Adrenal gland (tissue), 12 donors: ENCODE measurements around the gene RHEX. TPM values are rescaled to one million over a fixed set of nuclear protein-coding genes. Genes with fewer than 3 reads are reported as not detected.

Source experiments
- DNase-seq, 7 donors: peaks; one replicate each; pipeline ENCODE4 v3.0.0-alpha.2; 2019 to 2020
- H3K27ac ChIP-seq, 5 donors: fragments of 200-600 bp; sonication (generic) in 4 of 5; 1 replicate in 3 of 5; 2 replicates in 2 of 5; pipeline versions ENCODE4 v1.5.1 to v1.8.0; 2016 to 2020; ENCODE audit warnings: mild to moderate bottlenecking in 1 of 5
- H3K27me3 ChIP-seq: fragments of 200-600 bp; 2 replicates; pipeline ENCODE4 v1.8.0; 2021
- H3K36me3 ChIP-seq, 2 donors: fragments of 200-600 bp; replicated peaks in 1 of 2; 1 replicate in 1 of 2; 2 replicates in 1 of 2; pipeline versions ENCODE4 v1.5.1 to v1.8.0; 2018 to 2022
- H3K4me1 ChIP-seq, 2 donors: fragments of 200-600 bp; replicated peaks in 1 of 2; 1 replicate in 1 of 2; 2 replicates in 1 of 2; pipeline versions ENCODE4 v1.5.1 to v1.8.0; 2018 to 2021
- H3K4me3 ChIP-seq, 4 donors: fragments of 200-600 bp; sonication (generic) in 3 of 4; one replicate each; pipeline ENCODE4 v1.5.1; 2016 to 2018
- H3K9me3 ChIP-seq, 3 donors: fragments of 200-600 bp; sonication (generic) in 1 of 3; replicated peaks in 1 of 3; 1 replicate in 2 of 3; 2 replicates in 1 of 3; pipeline versions ENCODE4 v1.5.1 to v1.8.0; 2016 to 2021
- POLR2A ChIP-seq, 2 donors: fragments of 450-650 bp; IDR thresholded peaks; one replicate each; pipeline ENCODE4 v1.6.1; 2017; ENCODE audit warnings: antibody characterized with exemption in 2 of 2, mild to moderate bottlenecking in 2 of 2, moderate library complexity in 1 of 2
- WGBS, 4 donors: extraction: QIAGEN DNeasy Blood & Tissue Kit in 2 of 4; methylation state at CpG; one replicate each; pipeline versions ENCODE4 v1.1.5 to v1.1.7; 2013 to 2017; 5-methylcytosine and 5-hydroxymethylcytosine counted together
- intact Hi-C, 2 donors: fragments of 100-400 bp; cut with DNase I; formaldehyde crosslinking; loops; one replicate each; pipeline versions ENCODE4 v1.14.1 to v1.15.0; 2022 to 2023
- polyA plus RNA-seq, 3 donors: library from polyadenylated mRNA; stranded (reverse); fragments of 200-250 nt in 2 of 3; fragments of 350-450 nt in 1 of 3; fragmentation: Illumina TruSeq in 1 of 3; extraction: RNeasy Lipid Tissue Mini Kit (QIAGEN cat#74804) in 1 of 3; gene quantifications; one replicate each; pipeline ENCODE4 v1.2.3, GENCODE V29; 2013 to 2014
- total RNA-seq, 9 donors: library from RNA; depleted of rRNA in 4 of 9; stranded (reverse); fragments of >200 nt in 4 of 9; fragments of 120-200 nt in 1 of 9; fragmentation: NEBNext Ultra II Directional in 1 of 9; extraction: Animal tissue kit (Norgen Biotek cat#: 25700) in 1 of 9; gene quantifications; one replicate each; pipeline versions ENCODE4 v1.1.0 to v1.2.4, GENCODE V29; 2013 to 2023
- TF ChIP-seq, protein P1 (sequence below), 6 experiments: fragments of 450-650 bp in 4 of 6; fragments of 200-600 bp in 2 of 6; sonication (generic) in 1 of 6; IDR thresholded peaks; 1 replicate in 5 of 6; 2 replicates in 1 of 6; pipeline versions ENCODE4 v1.5.1 to v1.8.0; 2016 to 2021; ENCODE audit warnings: antibody characterized with exemption in 6 of 6, mild to moderate bottlenecking in 2 of 6, moderate library complexity in 1 of 6
- donor health status: healthy with polysubstance abuse.
- donor health status: Bipolar disorder and iron deficiency.
- donor health status: DM: yes; HTN: yes; CAD: no.
- donor health status: DM: no; HTN: no; CAD: no.
- donor health status: DM: no; HTN: no; CAD: no.
- donor health status: DM: yes; HTN: yes; CAD: no.

The RHEX gene
- total and polyA plus RNA-seq, 12 donors: 0.13 to 0.33 (median 0.17) TPM; not detected in 9

DNA sequence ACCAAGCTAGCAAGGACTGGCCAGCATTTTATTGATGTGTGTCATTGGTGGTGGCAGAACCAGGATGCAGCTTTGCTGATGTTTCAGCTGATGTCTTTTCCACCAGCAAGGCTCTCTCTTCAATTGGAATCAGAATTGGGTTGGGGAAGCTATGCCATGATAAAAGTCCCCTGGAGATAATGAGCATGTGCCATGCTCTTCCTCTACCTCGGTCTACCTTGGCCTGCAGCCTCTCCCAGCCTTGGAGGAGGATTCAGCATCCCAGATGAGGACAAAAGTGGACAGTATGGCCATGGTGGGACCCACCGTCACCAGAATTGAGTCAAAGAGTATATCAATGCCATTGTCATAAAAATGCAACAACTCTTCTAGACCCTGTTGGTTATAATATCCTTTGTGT lies 55.7 kb downstream of the RHEX start:
- Histone ChIP-seq H3K4me3 (no peak overlapping the region), H3K4me1 (no peaks in the 10 kb centered on the region), H3K36me3 (no peaks in the 10 kb centered on the region), H3K27ac (no peak overlapping the region), H3K9me3 (no peaks in the 10 kb centered on the region), H3K27me3 (peaks cover 5% of the 10 kb centered on the region)
- 71 to 91% (median 81%) methylated on average over 2 of the region's 2 CpGs for WGBS, 4 donors
- intact Hi-C loops: loop anchor here (5.0 to 10.0 kb wide), 4 partner anchors 74 to 314 kb away; no protein-coding TSS in a partner anchor
- TF ChIP-seq, protein P1, sequence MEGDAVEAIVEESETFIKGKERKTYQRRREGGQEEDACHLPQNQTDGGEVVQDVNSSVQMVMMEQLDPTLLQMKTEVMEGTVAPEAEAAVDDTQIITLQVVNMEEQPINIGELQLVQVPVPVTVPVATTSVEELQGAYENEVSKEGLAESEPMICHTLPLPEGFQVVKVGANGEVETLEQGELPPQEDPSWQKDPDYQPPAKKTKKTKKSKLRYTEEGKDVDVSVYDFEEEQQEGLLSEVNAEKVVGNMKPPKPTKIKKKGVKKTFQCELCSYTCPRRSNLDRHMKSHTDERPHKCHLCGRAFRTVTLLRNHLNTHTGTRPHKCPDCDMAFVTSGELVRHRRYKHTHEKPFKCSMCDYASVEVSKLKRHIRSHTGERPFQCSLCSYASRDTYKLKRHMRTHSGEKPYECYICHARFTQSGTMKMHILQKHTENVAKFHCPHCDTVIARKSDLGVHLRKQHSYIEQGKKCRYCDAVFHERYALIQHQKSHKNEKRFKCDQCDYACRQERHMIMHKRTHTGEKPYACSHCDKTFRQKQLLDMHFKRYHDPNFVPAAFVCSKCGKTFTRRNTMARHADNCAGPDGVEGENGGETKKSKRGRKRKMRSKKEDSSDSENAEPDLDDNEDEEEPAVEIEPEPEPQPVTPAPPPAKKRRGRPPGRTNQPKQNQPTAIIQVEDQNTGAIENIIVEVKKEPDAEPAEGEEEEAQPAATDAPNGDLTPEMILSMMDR (IDR thresholded peaks at IDR 0.05): no peak
- TF ChIP-seq POLR2A (IDR thresholded peaks at IDR 0.05): no peak
- DNase-seq: no peak

DNA sequence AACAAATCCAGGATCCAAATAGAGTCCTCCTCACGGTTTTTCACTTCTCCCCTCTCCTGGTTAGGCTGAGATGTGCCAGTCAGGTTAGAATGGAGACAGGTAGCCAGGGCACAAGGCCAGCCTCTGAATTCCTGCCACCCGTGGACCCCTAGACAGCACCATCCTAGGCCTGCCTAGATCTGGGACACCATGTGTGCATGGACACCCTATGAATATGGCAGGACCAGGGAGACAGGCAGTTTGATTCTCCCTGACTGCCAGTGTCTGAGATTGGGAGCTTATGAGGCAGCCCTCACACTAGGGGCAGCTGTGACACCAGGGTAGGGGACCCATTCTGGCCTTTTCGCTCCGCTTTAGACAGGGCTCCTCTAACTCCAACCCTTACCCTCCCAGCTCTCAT lies 56.7 kb downstream of the RHEX start:
- H3K36me3 ChIP-seq: no peaks in the 10 kb centered on the region
- DNase-seq: no peak
- H3K27ac ChIP-seq: no peak overlapping the region
- WGBS, 4 donors: 77 to 95% (median 83%) methylated on average over 4 of the region's 4 CpGs
- intact Hi-C loops: loop anchor here (5.0 to 10.0 kb wide), 6 partner anchors 75 to 315 kb away; no protein-coding TSS in a partner anchor
- no peaks in the 10 kb centered on the region for H3K4me1 ChIP-seq
- H3K27me3 ChIP-seq: peaks cover 5% of the 10 kb centered on the region
- no peak for TF ChIP-seq POLR2A (IDR thresholded peaks at IDR 0.05)
- TF ChIP-seq, protein P1 (IDR thresholded peaks at IDR 0.05): no peak
- H3K4me3 ChIP-seq: no peak overlapping the region
- H3K9me3 ChIP-seq: no peaks in the 10 kb centered on the region

DNA sequence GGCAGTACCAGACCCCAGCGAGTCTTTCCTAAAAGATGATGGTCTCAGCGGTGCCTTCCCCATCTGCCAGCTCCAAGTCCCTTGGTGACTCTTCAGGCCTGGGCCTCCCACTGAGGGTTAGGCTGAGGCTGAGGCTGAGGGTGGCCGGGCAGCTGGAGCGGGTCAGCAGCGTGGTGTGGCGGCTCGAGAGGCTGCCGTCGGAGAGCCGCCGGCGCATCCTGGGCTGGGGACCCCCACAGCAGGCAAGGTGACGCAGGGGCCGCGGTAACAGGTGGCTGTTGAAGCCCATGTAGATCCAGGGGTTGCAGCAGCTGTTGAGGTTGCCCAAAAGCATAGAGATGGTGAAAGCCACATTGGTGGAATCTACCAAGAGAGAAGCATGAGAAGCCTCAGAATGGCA lies 57.2 kb downstream of the RHEX start:
- no peak overlapping the region for H3K4me3 ChIP-seq
- H3K9me3 ChIP-seq: no peaks in the 10 kb centered on the region
- 88 to 100% (median 96%) methylated on average over 5 to 15 of the region's 15 CpGs for WGBS, 4 donors
- peaks cover 5% of the 10 kb centered on the region for H3K27me3 ChIP-seq
- DNase-seq: no peak
- H3K4me1 ChIP-seq: no peaks in the 10 kb centered on the region
- no peak for TF ChIP-seq POLR2A (IDR thresholded peaks at IDR 0.05)
- TF ChIP-seq, protein P1 (IDR thresholded peaks at IDR 0.05): no peak
- intact Hi-C loops: loop anchor here (5.0 to 10.0 kb wide), 2 partner anchors 83 to 185 kb away; no protein-coding TSS in a partner anchor
- H3K27ac ChIP-seq: no peak overlapping the region
- H3K36me3 ChIP-seq: no peaks in the 10 kb centered on the region

DNA sequence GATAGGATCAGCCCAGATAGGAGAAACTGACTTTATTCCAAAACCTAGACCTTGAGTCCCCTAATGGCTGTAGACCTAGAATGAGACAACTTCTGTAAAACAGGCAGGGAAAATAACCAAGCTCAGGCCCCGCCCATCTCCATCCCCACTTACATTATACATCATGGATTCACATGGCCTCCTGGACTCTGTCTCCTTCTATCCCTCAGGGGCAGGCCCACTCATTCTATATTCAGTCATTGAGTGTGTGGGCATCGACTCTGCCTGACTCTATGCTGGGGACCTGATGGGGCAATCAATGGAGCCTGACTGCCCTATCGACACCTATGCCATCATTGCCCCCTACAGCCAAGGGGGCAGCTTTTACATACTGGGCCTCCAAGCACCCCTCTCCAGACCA lies 57.8 kb downstream of the RHEX start:
- no peak for TF ChIP-seq POLR2A (IDR thresholded peaks at IDR 0.05)
- TF ChIP-seq, protein P1 (IDR thresholded peaks at IDR 0.05): no peak
- Histone ChIP-seq H3K4me3 (no peak overlapping the region), H3K27me3 (peaks cover 5% of the 10 kb centered on the region), H3K27ac (no peak overlapping the region), H3K9me3 (no peaks in the 10 kb centered on the region), H3K36me3 (no peaks in the 10 kb centered on the region), H3K4me1 (no peaks in the 10 kb centered on the region)
- intact Hi-C loops: loop anchor here (5.0 to 10.0 kb wide), 2 partner anchors 84 to 186 kb away; no protein-coding TSS in a partner anchor
- no peak for DNase-seq
- 82 to 97% (median 95%) methylated on average over 3 of the region's 3 CpGs for WGBS, 4 donors
